ENCODE data around the gene ANKMY1. TPM values are rescaled to one million over a fixed set of nuclear protein-coding genes. Genes with fewer than 3 reads are reported as not detected.

The ANKMY1 gene
- total RNA-seq, 1 donor from 2014 or later: 9.7 TPM

- DNase-seq (ENCODE audit: low read depth): no peak
Measured at GRCh38 chr2:240594511-240595380, 37.0 kb upstream of the ANKMY1 start.

DNA sequence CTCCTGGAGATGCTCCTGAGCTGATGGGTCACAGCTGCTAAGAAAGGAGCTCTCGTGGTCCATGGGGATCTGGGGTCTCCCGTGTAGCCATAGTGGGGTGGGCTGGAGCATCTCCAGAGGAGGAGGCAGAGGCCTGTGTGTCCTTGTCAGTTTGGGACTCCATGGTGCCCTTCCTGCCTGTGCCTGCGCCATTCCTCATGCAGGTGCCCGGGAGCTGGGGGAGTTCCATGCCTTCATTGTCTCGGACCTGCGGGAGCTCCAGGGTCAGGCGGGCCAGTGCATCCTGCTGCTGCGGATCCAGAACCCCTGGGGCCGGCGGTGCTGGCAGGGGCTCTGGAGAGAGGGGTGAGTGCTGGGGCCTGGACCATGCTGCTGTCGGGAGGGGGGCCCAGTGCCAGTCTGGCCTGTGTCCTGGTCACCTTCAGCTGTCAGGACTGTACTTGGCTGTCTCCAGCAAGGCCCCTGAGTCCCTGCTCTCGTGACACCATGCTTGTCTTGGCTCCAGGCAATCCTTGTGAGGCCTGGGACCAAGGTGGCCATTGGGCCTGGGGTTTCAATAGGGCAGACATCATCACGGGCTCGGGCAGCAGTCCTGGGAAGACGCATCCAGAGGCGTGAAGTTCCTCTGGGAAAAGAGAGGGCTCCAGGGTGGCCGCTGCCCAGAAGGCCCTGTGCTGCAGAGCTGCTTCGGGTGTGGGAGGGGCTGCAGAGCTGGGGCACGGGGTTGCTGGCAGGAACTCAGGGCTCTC is 36.1 kb upstream of the ANKMY1 start:
- no peak for DNase-seq (ENCODE audit: low read depth)

- no peak for DNase-seq (ENCODE audit: low read depth)
Measured at GRCh38 chr2:240593026-240593702, 35.4 kb upstream of the ANKMY1 start.

- DNase-seq (ENCODE audit: low read depth): no peak
Measured at GRCh38 chr2:240591784-240592183, 34.0 kb upstream of the ANKMY1 start.

DNA sequence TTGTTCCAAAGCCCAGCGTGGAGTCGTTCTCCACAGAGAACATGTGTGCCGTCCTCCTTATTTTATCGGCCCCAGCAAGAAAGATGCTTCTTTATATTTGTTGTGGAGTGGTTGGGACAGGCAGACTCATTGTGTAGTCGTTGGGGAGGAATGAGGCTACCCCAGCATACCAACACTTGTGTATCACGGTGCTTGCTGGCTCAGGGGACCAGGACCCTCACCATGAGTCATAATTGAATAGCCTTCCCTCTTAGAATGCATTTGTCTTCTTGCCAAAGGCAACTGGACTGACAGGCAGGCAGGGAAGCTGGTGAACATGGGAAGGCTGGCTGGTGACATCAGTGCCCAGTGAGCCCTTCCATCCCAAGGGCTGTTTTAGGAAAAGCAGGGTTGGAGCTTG is 33.4 kb upstream of the ANKMY1 start:
- DNase-seq (ENCODE audit: low read depth): no peak

GRCh38 chr2:240590681-240591111 is 32.9 kb upstream of the ANKMY1 start:
- no peak for DNase-seq (ENCODE audit: low read depth)

DNA sequence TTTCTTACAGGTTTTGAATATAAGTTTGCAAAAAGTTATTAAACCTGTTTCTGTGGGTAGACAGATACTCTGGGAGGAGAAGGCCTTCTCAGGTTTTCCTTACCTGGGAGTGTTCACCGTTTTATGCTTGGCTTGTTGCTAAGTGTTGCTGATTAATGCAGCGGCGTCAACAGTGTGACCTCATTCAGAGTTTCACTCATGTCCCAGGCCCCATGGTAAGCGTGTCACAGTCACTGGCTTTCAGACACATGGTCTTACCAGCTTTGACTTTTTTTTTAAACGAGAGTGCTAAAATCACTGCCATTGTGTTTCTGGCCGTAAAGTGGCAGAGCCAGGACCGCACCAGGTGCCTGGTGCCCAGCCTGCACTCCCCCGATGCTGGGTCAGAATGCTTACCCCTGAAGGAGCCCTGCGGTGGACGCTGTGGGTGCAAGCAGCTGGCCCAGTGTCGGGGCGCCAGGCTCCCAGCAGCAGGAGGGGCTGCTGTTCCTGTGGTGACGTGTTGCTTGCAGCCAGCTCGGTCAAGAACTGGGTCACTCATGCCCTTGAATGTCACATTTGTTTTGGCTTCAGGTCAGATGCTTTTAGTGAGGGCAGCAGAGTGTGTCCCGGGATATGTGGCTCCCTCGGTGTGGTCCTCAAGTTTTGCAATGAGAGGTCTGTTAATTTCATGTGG is 32.2 kb upstream of the ANKMY1 start:
- DNase-seq (ENCODE audit: low read depth): peak; percentile 38

DNA sequence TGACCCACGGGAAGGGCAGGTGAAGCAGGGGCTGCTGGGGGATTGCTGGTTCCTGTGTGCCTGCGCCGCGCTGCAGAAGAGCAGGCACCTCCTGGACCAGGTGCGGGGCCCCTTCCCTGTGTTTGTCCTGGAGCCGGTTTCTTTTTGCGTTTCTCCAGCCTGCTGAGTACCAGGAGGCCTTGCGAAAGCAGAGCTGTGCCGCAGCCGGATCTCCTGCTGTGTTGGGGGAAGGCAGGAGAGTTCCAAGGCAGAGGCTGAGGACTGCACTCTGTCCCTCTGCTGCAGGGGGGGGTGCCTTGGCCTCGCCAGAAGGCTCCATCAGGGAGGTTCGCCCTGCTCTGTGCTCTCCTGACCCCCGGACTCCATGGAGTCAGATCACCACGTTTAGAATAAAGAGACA is 31.6 kb upstream of the ANKMY1 start:
- no peak for DNase-seq (ENCODE audit: low read depth)

DNA sequence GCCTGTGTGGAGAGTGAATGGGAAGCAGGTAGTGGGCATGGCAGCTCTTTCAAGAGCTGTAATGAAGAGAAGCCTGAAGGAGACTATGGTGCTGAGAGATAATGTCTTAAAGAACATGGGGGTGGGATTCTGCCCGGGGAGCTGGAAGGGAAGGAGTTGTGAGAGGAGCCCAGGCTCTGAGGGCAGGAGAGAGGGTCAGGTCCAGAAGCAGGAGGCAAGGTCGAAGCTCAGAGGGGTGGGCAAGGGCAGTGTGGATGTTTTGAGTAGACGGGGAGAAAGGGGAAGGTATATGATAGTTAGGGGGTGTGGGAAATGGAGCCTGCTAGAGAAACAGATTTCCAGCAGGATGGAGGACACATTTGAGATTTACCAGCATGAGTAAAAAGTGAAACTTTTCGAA is 30.9 kb upstream of the ANKMY1 start:
- DNase-seq (ENCODE audit: low read depth): no peak

GRCh38 chr2:240588006-240588655 is 30.3 kb upstream of the ANKMY1 start:
- DNase-seq (ENCODE audit: low read depth): no peak

DNA sequence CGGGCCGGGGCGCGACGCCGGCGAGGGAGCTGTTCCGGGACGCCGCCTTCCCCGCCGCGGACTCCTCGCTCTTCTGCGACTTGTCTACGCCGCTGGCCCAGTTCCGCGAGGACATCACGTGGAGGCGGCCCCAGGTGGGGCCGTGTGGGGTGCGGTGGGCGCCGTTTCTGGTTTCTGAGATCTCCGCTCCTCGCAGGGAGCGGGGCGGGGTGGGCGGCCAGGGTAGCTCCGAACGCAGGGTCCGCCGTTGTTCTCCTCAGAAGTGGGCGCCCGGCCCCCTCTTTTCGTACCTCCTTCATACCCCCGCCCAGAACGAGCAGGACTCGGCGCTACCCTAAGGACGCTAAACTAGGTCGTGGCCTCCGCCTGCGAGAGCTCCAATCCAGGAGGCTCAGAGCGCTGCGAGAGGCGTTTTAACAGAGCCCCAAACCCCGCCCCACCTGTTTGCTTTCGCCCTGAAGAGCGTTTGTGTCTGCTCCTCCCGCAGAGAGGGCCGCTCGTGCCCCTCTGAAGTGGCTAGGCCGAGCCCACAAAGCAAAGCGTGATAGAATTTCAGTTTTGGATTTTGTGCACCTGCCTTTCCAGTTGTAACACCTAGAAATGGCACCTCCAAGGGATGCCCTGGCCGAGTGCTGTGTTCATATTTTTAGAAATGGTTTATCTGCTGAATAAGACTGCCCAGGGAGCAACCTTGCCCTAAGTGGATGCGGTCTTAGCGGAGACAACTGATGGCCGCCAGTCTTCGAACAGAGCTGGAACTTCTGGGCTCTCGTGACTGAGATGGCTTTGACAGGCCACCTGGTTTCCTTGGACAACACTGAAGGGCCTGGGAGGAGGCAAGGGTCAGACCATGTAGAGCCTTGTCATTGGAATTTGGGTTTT is 29.4 kb upstream of the ANKMY1 start:
- no peak for DNase-seq (ENCODE audit: low read depth)

DNA sequence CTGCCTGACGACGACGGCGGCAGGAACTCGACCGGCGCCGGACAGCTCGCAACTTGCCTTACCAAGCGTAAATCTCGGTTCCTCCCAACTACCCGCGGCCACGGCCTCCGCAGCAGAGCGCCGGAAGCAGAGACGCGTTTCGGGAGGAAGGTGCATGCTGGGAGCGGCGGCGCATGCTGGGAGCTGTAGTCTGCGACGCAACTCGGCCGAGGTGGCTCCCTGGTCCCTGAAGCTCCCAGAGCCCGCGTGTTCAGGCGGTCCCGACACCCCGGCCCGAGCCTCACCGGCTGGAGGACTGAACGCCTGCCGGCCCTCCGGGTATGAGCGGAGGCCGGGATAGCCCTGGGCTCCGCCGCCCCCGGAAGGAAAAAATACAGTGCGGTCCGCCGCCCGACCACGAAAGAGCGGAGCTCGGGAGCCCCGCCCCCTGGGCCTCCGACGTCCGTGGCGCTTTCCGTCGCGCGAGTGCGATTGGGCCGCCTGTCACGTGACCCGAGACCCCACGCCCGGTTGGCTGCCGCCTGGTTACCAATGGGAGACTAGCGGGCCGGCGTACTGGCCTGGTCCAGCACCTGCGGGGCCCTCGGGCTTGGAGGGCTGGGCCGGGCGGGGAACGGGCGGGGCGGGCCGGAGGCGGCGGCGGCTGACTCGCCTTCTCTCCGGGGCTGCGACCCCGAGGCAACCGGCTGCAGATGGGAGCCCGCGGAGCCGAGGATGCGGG is 28.6 kb upstream of the ANKMY1 start, which contains the start of gene CAPN10:
TSS of gene CAPN10 (plus strand) at position 537 of the 721 bp plus-strand sequence. CDS start at position 715, 178 bp downstream.
- peak; percentile 80 for DNase-seq (ENCODE audit: low read depth)

DNA sequence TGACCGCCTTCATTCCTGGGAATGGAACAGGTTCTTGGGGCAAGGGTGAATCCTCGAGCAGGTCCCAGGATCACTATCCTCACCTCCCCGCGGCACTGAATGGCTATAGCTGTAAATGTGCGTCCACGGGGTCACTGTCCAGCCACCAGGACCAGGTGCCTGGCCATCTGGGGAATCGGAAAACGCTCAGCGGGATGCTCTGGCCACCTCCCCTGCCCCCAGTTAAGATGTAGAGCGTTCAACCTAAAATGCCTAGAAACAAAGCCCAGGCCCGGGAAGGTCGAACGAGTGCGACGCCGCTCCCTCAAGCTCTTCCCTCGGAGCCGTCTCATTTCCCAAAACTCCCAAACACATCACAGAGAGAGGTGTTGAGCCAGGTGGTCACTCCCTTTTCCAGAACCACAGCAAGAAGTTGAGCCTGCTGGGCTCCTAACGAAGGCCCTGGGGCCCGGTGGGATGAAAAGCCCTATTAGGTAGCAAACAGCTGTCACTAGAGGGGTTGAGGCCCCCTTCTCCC is 28.0 kb upstream of the ANKMY1 start:
- no peak for DNase-seq (ENCODE audit: low read depth)

DNA sequence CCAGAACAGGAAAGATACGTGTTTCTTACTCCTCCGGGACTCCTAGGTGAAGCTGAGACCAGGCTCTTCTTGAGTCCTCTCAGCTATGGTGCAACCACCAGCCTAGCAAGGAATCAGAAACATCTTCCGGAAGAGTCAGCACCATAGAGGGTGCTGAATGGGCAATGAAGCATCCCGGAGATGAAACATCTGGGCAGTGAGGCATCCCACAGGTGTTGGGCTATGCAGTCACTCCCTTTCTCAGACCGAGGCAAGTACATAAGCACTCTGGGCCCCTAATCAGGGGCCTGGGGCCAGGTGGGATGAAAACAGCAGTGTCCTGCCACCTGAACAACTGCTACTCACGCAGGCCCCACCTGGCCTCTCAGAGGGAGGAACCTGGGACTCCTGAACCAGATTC is 27.3 kb upstream of the ANKMY1 start:
- DNase-seq (ENCODE audit: low read depth): no peak

GRCh38 chr2:240584486-240585031 is 26.8 kb upstream of the ANKMY1 start:
- no peak for DNase-seq (ENCODE audit: low read depth)

DNA sequence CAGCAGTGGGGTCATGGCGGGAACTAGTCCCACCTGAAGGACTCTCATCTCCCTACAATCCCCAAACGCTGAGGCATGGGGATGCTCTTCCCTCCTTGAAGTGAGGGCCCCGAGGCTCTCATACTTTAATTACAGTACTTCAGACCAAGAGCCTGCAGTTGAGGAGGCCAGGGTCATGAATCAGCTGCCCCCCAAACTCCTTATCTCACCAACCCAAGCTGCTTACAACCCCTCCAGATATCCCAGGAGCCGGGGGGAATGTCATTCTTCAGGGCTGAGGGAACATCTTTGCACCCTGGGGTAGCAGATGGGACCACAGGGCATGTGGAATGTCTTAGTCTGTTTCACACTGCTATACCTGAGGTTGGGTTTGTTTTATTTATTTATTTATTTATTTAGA is 26.0 kb upstream of the ANKMY1 start:
- DNase-seq (ENCODE audit: low read depth): no peak

DNA sequence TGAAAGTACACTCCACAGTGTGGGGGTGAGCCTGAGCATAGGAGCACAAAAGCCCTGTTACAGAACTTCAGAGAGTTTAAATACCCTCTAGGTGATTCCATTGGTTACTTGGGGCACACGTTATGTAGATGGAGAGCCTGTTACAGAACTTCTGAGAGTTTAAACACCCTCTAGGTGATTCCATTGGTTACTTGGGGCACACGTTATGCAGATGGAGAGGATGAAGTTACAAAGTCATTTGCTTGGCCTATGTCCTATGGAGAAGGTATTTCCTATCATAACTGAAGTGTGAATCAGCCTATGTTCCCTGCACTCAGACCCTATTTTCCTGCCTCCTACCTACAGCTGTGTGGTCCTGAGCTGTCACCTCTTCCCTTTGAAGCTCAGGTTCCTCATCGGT is 25.0 kb upstream of the ANKMY1 start:
- DNase-seq (ENCODE audit: low read depth): no peak

GRCh38 chr2:240581811-240582210 is 24.0 kb upstream of the ANKMY1 start:
- no peak for DNase-seq (ENCODE audit: low read depth)
